GM23338 (cell line): ENCODE data around the gene DFFB. TPM values are rescaled to one million over a fixed set of nuclear protein-coding genes. Genes with fewer than 3 reads are reported as not detected.

ENCODE experiments used
- ATAC-seq: fragments of 200-7000 bp; cut with Tn5 transposase; 3 replicates; pipeline ENCODE4 v1.9.1; 2020
- DNase-seq: peaks from one replicate; pipeline ENCODE4 v3.0.0-alpha.2; 2015; ENCODE audit warnings: low spot score
- H2AFZ ChIP-seq: fragments of 200-600 bp; sonication (generic); 2 replicates; pipeline ENCODE4 v1.8.0; 2016; ENCODE audit warnings: antibody characterized with exemption, mild to moderate bottlenecking, moderate library complexity
- H3F3A ChIP-seq: fragments of 200-600 bp; sonication (generic); replicated peaks from 2 replicates; pipeline ENCODE4 v1.8.0; 2017; ENCODE audit warnings: antibody characterized with exemption, mixed run types, low read depth
- H3K27ac ChIP-seq: fragments of 200-600 bp; sonication (generic); 2 replicates; pipeline ENCODE4 v1.6.1; 2016; ENCODE audit warnings: low read depth
- H3K27me3 ChIP-seq: fragments of 200-600 bp; sonication (generic); 2 replicates; pipeline ENCODE4 v1.8.0; 2016; ENCODE audit warnings: mild to moderate bottlenecking, mixed run types, moderate library complexity; ENCODE audit not compliant: insufficient read depth
- H3K36me3 ChIP-seq: fragments of 200-600 bp; sonication (generic); 2 replicates; pipeline ENCODE4 v1.8.0; 2016; ENCODE audit warnings: mild to moderate bottlenecking; ENCODE audit not compliant: insufficient read depth
- H3K4me1 ChIP-seq: fragments of 200-600 bp; sonication (generic); 2 replicates; pipeline ENCODE4 v1.8.0; 2016; ENCODE audit warnings: mild to moderate bottlenecking, moderate library complexity; ENCODE audit not compliant: insufficient read depth
- H3K4me2 ChIP-seq: fragments of 200-600 bp; sonication (generic); 2 replicates; pipeline ENCODE4 v1.7.1; 2017; ENCODE audit warnings: mixed run types
- H3K4me3 ChIP-seq: fragments of 200-600 bp; sonication (generic); 2 replicates; pipeline ENCODE4 v1.6.1; 2016; ENCODE audit warnings: mixed run types
- H3K79me2 ChIP-seq: fragments of 200-600 bp; sonication (generic); replicated peaks from 2 replicates; pipeline ENCODE4 v1.8.0; 2017; ENCODE audit warnings: mild to moderate bottlenecking; ENCODE audit not compliant: insufficient read depth
- H3K9me2 ChIP-seq: fragments of 200-600 bp; sonication (generic); 2 replicates; pipeline ENCODE4 v1.8.0; 2017; ENCODE audit not compliant: insufficient read depth
- H4K20me1 ChIP-seq: fragments of 200-600 bp; sonication (generic); replicated peaks from 2 replicates; pipeline ENCODE4 v1.8.0; 2017; ENCODE audit warnings: mild to moderate bottlenecking; ENCODE audit not compliant: insufficient read depth
- H3K27ac Mint-ChIP-seq: 2 replicates; pipeline ENCODE4 v1.8.0; 2020; ENCODE audit warnings: inconsistent platforms, mild to moderate bottlenecking, moderate library complexity, mixed read lengths
- H3K27me3 Mint-ChIP-seq: 3 replicates; pipeline ENCODE4 v1.8.0; 2022; ENCODE audit warnings: low read depth, mild to moderate bottlenecking, moderate library complexity, mixed read lengths, inconsistent platforms; ENCODE audit not compliant: insufficient read depth, poor library complexity
- H3K36me3 Mint-ChIP-seq: 3 replicates; pipeline ENCODE4 v1.8.0; 2021; ENCODE audit warnings: low read depth, mild to moderate bottlenecking, inconsistent platforms, moderate library complexity, mixed read lengths
- H3K4me1 Mint-ChIP-seq: 3 replicates; pipeline ENCODE4 v1.8.0; 2020; ENCODE audit warnings: mild to moderate bottlenecking, inconsistent platforms, mixed read lengths
- H3K4me3 Mint-ChIP-seq: 3 replicates; pipeline ENCODE4 v1.8.0; 2021; ENCODE audit warnings: moderate library complexity, mild to moderate bottlenecking, inconsistent platforms, mixed read lengths
- H3K9me3 Mint-ChIP-seq: 3 replicates; pipeline ENCODE4 v1.8.0; 2020; ENCODE audit warnings: moderate library complexity, mild to moderate bottlenecking, inconsistent platforms, mixed read lengths
- CREB1 ChIP-seq: fragments of 250-450 bp; sonication (Bioruptor Pico); IDR thresholded peaks from 2 replicates; pipeline ENCODE4 v1.5.0; 2020; ENCODE audit warnings: low read depth, mild to moderate bottlenecking, moderate library complexity
- EZH2 ChIP-seq: fragments of 200-600 bp; sonication (generic); IDR thresholded peaks from one replicate; pipeline ENCODE4 v1.8.0; 2017; ENCODE audit warnings: antibody characterized with exemption, mild to moderate bottlenecking, low read depth; ENCODE audit not compliant: unreplicated experiment
- EZH2phosphoT487 ChIP-seq: fragments of 200-600 bp; sonication (generic); IDR thresholded peaks from one replicate; pipeline ENCODE4 v1.8.1; 2018; ENCODE audit warnings: antibody characterized with exemption; ENCODE audit not compliant: unreplicated experiment
- NANOG ChIP-seq: IDR thresholded peaks from 2 replicates; pipeline ENCODE4 v1.6.1; 2016; ENCODE audit warnings: antibody characterized with exemption, borderline replicate concordance
- POLR2AphosphoS5 ChIP-seq: IDR thresholded peaks from 2 replicates; pipeline ENCODE4 v1.6.1; 2016; ENCODE audit warnings: antibody characterized with exemption, low read depth
- STAT1 ChIP-seq: IDR thresholded peaks from one replicate; pipeline ENCODE4 v1.6.1; 2016; ENCODE audit warnings: antibody characterized with exemption; ENCODE audit not compliant: unreplicated experiment
- ZNF114 ChIP-seq: fragments of 250-450 bp; sonication (Bioruptor Pico); IDR thresholded peaks from 2 replicates; pipeline ENCODE4 v1.5.0; 2020; ENCODE audit warnings: mild to moderate bottlenecking, moderate library complexity
- ZNF331 ChIP-seq: fragments of 250-450 bp; sonication (Bioruptor Pico); IDR thresholded peaks from 2 replicates; pipeline ENCODE4 v1.5.0; 2020; ENCODE audit warnings: low read depth, mild to moderate bottlenecking, moderate library complexity
- polyA plus RNA-seq: library from polyadenylated mRNA; unstranded; fragments of >200 nt; fragmentation: Nextera tagmentation; extraction: Ambion mirVana; gene quantifications from 2 replicates; pipeline ENCODE4 v1.2.1, GENCODE V29; 2016
- total RNA-seq: library from RNA; depleted of rRNA; stranded (reverse); fragments of >200 nt; shearing (Covaris generic); gene quantifications from 2 replicates; pipeline ENCODE4 v1.2.3, GENCODE V29; 2014
- TF ChIP-seq, protein P1 (sequence below), 2 experiments: fragments of 200-600 bp in 1 of 2; sonication (generic) in 1 of 2; conservative IDR thresholded peaks; 2 replicates each; pipeline versions ENCODE4 v1.5.1 to v1.6.1; 2016 to 2017; ENCODE audit warnings: antibody characterized with exemption in 2 of 2, low read depth in 2 of 2, mild to moderate bottlenecking in 2 of 2, moderate library complexity in 1 of 2
- TF ChIP-seq, protein P2 (sequence below): IDR thresholded peaks from one replicate; pipeline ENCODE4 v1.6.1; 2018; ENCODE audit warnings: antibody characterized with exemption; ENCODE audit not compliant: unreplicated experiment
- TF ChIP-seq, protein P3 (sequence below): IDR thresholded peaks from 2 replicates; pipeline ENCODE4 v1.6.1; 2016; ENCODE audit warnings: antibody characterized with exemption

Gene DFFB
- total and polyA plus RNA-seq, 2 experiments from 2014 or later = 6.5 to 18.1 TPM

DNA sequence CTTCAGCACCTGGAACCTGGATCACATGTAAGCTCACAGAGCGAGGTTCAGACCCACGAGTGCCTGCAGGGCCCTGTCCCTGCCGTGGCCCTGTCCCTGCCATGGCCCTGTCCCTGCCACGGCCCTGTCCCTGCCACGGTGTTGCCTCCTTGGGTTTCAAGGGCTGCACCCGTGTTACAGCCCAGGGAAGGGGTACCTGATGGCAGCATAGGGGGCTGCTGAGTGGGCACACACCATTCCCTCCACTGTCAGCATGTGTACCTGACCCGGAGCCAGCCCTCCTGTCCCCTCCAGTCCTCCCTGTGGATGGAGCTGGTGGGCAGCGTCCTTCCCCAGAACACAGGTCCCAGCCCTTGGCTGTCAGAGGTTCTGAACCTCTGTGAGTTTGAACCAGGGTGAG, 15.3 kb downstream of the DFFB start:
- DNase-seq (no peak), ATAC-seq (no peak)
- H3K9me3 Mint-ChIP-seq = peaks cover 8% of the 10 kb centered on the region; the same call in 2 of the 3 replicates
- no peaks in the 10 kb centered on the region for H3K36me3 ChIP-seq
- no peak overlapping the region for H3K4me2 ChIP-seq
- peaks cover 2% of the 10 kb centered on the region; the same call in 1 of the 3 replicates for H3K4me1 Mint-ChIP-seq
- H3K27ac ChIP-seq = no peak overlapping the region
- no peaks in the 10 kb centered on the region for H3K79me2 ChIP-seq
- TF ChIP-seq, protein P1, sequence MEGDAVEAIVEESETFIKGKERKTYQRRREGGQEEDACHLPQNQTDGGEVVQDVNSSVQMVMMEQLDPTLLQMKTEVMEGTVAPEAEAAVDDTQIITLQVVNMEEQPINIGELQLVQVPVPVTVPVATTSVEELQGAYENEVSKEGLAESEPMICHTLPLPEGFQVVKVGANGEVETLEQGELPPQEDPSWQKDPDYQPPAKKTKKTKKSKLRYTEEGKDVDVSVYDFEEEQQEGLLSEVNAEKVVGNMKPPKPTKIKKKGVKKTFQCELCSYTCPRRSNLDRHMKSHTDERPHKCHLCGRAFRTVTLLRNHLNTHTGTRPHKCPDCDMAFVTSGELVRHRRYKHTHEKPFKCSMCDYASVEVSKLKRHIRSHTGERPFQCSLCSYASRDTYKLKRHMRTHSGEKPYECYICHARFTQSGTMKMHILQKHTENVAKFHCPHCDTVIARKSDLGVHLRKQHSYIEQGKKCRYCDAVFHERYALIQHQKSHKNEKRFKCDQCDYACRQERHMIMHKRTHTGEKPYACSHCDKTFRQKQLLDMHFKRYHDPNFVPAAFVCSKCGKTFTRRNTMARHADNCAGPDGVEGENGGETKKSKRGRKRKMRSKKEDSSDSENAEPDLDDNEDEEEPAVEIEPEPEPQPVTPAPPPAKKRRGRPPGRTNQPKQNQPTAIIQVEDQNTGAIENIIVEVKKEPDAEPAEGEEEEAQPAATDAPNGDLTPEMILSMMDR (conservative IDR thresholded peaks at IDR 0.05; ENCODE audit: low read depth in 2 of 2) = no peak
- peaks cover 37% of the 10 kb centered on the region for H3K36me3 Mint-ChIP-seq
- no peaks in the 10 kb centered on the region for H3K4me1 ChIP-seq
- H3F3A ChIP-seq = peaks cover 3% of the 10 kb centered on the region; the same call in 1 of the 2 replicates
- no peak overlapping the region for H3K4me3 ChIP-seq
- no peak overlapping the region for H3K4me3 Mint-ChIP-seq
- no peaks in the 10 kb centered on the region for H3K27me3 ChIP-seq
- peaks cover 2% of the 10 kb centered on the region for H3K27me3 Mint-ChIP-seq
- no peak overlapping the region for H3K27ac Mint-ChIP-seq
- no peaks in the 10 kb centered on the region for H3K9me2 ChIP-seq
- H2AFZ ChIP-seq = no peak overlapping the region
- H4K20me1 ChIP-seq = no peaks in the 10 kb centered on the region

DNA sequence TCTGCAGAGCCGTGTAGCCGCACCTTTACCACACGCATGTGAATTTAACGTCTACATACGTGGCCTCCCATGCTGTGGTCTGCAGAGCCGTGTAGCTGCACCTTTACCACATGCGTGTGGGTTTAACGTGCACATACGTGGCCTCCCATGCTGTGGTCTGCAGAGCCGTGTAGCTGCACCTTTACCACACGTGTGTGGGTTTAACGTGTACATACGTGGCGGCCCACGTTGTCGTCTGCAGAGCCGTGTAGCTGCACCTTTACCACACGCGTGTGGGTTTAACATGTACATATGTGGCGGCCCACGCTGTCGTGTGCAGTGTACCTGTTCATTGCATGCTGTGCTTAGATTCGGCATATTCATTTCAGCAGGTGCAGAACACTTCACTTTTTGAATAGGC, 17.5 kb downstream of the DFFB start:
- no peaks in the 10 kb centered on the region for H4K20me1 ChIP-seq
- DNase-seq (no peak), ATAC-seq (no peak)
- no peak overlapping the region for H3K4me3 ChIP-seq
- TF ChIP-seq, protein P2, sequence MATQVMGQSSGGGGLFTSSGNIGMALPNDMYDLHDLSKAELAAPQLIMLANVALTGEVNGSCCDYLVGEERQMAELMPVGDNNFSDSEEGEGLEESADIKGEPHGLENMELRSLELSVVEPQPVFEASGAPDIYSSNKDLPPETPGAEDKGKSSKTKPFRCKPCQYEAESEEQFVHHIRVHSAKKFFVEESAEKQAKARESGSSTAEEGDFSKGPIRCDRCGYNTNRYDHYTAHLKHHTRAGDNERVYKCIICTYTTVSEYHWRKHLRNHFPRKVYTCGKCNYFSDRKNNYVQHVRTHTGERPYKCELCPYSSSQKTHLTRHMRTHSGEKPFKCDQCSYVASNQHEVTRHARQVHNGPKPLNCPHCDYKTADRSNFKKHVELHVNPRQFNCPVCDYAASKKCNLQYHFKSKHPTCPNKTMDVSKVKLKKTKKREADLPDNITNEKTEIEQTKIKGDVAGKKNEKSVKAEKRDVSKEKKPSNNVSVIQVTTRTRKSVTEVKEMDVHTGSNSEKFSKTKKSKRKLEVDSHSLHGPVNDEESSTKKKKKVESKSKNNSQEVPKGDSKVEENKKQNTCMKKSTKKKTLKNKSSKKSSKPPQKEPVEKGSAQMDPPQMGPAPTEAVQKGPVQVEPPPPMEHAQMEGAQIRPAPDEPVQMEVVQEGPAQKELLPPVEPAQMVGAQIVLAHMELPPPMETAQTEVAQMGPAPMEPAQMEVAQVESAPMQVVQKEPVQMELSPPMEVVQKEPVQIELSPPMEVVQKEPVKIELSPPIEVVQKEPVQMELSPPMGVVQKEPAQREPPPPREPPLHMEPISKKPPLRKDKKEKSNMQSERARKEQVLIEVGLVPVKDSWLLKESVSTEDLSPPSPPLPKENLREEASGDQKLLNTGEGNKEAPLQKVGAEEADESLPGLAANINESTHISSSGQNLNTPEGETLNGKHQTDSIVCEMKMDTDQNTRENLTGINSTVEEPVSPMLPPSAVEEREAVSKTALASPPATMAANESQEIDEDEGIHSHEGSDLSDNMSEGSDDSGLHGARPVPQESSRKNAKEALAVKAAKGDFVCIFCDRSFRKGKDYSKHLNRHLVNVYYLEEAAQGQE = no peak
- TF ChIP-seq ZNF331 (CRISPR knock-in tag) (no peak), NANOG (no peak)
- H2AFZ ChIP-seq = no peak overlapping the region
- H3K4me1 Mint-ChIP-seq = peaks cover 2% of the 10 kb centered on the region; the same call in 1 of the 3 replicates
- H3K9me2 ChIP-seq = no peaks in the 10 kb centered on the region; the same call in 1 of the 2 replicates
- no peaks in the 10 kb centered on the region for H3K27me3 ChIP-seq
- H3K79me2 ChIP-seq = no peaks in the 10 kb centered on the region
- peaks cover 3% of the 10 kb centered on the region; the same call in 1 of the 2 replicates for H3F3A ChIP-seq
- H3K27ac ChIP-seq = no peak overlapping the region
- H3K4me3 Mint-ChIP-seq = no peak overlapping the region
- H3K27me3 Mint-ChIP-seq = no peaks in the 10 kb centered on the region
- peaks cover 19% of the 10 kb centered on the region for H3K9me3 Mint-ChIP-seq
- no peak overlapping the region for H3K27ac Mint-ChIP-seq
- H3K36me3 ChIP-seq = no peaks in the 10 kb centered on the region
- H3K4me2 ChIP-seq = no peak overlapping the region
- H3K36me3 Mint-ChIP-seq = peaks cover 48% of the 10 kb centered on the region
- no peaks in the 10 kb centered on the region for H3K4me1 ChIP-seq

DNA sequence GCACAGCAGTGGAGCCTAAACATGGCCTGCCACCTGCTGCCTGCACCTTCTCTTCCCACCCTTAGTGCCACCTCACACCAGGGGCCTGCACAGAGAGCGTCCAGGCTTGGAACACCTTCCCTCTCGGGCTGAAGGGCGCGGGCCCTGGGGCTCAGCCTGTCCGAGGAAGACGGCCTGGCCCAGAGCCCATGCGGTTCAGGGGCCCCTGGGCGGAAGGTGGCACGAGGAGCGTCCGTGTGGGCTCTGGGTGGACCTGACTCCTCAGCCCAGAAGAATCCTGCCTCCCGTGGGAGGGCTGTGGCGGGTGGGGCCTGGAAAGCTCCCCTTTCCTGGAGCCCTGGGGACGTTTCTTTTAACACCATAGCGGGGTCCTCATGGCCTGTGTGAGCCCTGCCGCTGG, 19.4 kb downstream of the DFFB start:
- Mint-ChIP-seq H3K27ac (no peak overlapping the region), H3K36me3 (peaks cover 49% of the 10 kb centered on the region), H3K27me3 (peaks cover 2% of the 10 kb centered on the region), H3K4me1 (no peaks in the 10 kb centered on the region), H3K9me3 (peaks cover 21% of the 10 kb centered on the region), H3K4me3 (no peak overlapping the region)
- Histone ChIP-seq H3K4me2 (no peak overlapping the region), H2AFZ (no peak overlapping the region), H3K36me3 (no peaks in the 10 kb centered on the region), H3K79me2 (no peaks in the 10 kb centered on the region), H4K20me1 (no peaks in the 10 kb centered on the region), H3K27me3 (no peaks in the 10 kb centered on the region), H3F3A (peaks cover 3% of the 10 kb centered on the region; the same call in 1 of the 2 replicates), H3K4me3 (no peak overlapping the region), H3K4me1 (no peaks in the 10 kb centered on the region), H3K9me2 (no peaks in the 10 kb centered on the region; the same call in 1 of the 2 replicates), H3K27ac (no peak overlapping the region)
- DNase-seq (no peak), ATAC-seq (no peak)
- TF ChIP-seq, protein P3, sequence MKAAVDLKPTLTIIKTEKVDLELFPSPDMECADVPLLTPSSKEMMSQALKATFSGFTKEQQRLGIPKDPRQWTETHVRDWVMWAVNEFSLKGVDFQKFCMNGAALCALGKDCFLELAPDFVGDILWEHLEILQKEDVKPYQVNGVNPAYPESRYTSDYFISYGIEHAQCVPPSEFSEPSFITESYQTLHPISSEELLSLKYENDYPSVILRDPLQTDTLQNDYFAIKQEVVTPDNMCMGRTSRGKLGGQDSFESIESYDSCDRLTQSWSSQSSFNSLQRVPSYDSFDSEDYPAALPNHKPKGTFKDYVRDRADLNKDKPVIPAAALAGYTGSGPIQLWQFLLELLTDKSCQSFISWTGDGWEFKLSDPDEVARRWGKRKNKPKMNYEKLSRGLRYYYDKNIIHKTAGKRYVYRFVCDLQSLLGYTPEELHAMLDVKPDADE = no peak
- TF ChIP-seq EZH2 = no peak
- no peak for TF ChIP-seq POLR2AphosphoS5
- TF ChIP-seq STAT1 = no peak
- TF ChIP-seq, protein P1 (conservative IDR thresholded peaks at IDR 0.05; ENCODE audit: low read depth in 2 of 2) = no peak
- TF ChIP-seq NANOG = no peak
- no peak for TF ChIP-seq ZNF114
- TF ChIP-seq EZH2phosphoT487 = no peak
- no peak for TF ChIP-seq CREB1 (CRISPR knock-in tag)
